Neutrophil (primary cell): ENCODE measurements around the gene ZNF708.
"Not testable (repeated sequence)": the region's sequence is repeated elsewhere in the genome, so short reads cannot be mapped to it uniquely, and the experiment has no call there.

ENCODE experiments used
- H3K27ac ChIP-seq: fragments of 200-600 bp; sonication (generic); 2 replicates; pipeline ENCODE4 v1.5.1; 2016; ENCODE audit warnings: mild to moderate bottlenecking, moderate library complexity
- H3K27me3 ChIP-seq: fragments of 200-600 bp; sonication (generic); 2 replicates; pipeline ENCODE4 v1.6.0; 2016; ENCODE audit warnings: mild to moderate bottlenecking
- H3K36me3 ChIP-seq: fragments of 200-600 bp; sonication (generic); 2 replicates; pipeline ENCODE4 v1.5.1; 2017
- H3K4me1 ChIP-seq, 2 experiments: fragments of 200-600 bp in 1 of 2; sonication (generic) in 1 of 2; 1 replicate in 1 of 2; 2 replicates in 1 of 2; pipeline versions ENCODE4 v1.5.1 to v1.6.1; 2013 to 2016; ENCODE audit warnings: low read depth in 1 of 2, low read length in 1 of 2, mild to moderate bottlenecking in 1 of 2, moderate library complexity in 1 of 2; ENCODE audit not compliant: control insufficient read depth in 1 of 2, insufficient read depth in 1 of 2
- H3K4me3 ChIP-seq, 2 experiments: fragments of 200-600 bp in 1 of 2; sonication (generic) in 1 of 2; 1 replicate in 1 of 2; 2 replicates in 1 of 2; pipeline ENCODE4 v1.5.1; 2013 to 2016; ENCODE audit warnings: low read depth in 1 of 2, low read length in 1 of 2, mild to moderate bottlenecking in 1 of 2, moderate library complexity in 1 of 2
- H3K9me3 ChIP-seq: fragments of 200-600 bp; sonication (generic); 2 replicates; pipeline ENCODE4 v1.5.1; 2016
- CTCF ChIP-seq: fragments of 200-600 bp; sonication (generic); IDR thresholded peaks from 2 replicates; pipeline ENCODE4 v1.5.1; 2016; ENCODE audit warnings: antibody characterized with exemption

Gene ZNF708

GRCh38 chr19:21328885-21329605 lies at the start of gene ZNF708:
Gene ZNF708, minus strand, starts transcription at chr19:21329410. Its CDS starts 198 bp downstream, at chr19:21329212.
- Histone ChIP-seq H3K4me3 (peak within 1 kb of the TSS; percentile 70 to 87), H3K4me1 (peaks cover 10 to 12% of the 10 kb centered on the region in 2 experiments), H3K36me3 (peaks cover 5% of the 10 kb centered on the region), H3K27ac (peak within 1 kb of the TSS; percentile 96), H3K27me3 (no peaks in the 10 kb centered on the region), H3K9me3 (peaks cover 3% of the 10 kb centered on the region)
- no peak for TF ChIP-seq CTCF

GRCh38 chr19:21362291-21362690 lies 33.1 kb upstream of the ZNF708 start:
- peaks cover 6% of the 10 kb centered on the region for H3K36me3 ChIP-seq
- peaks cover 6 to 10% of the 10 kb centered on the region in 2 experiments for H3K4me1 ChIP-seq
- TF ChIP-seq CTCF, result no peak
- no peak overlapping the region for H3K27ac ChIP-seq
- no peaks in the 10 kb centered on the region for H3K9me3 ChIP-seq
- no peak overlapping the region for H3K4me3 ChIP-seq
- no peaks in the 10 kb centered on the region for H3K27me3 ChIP-seq

GRCh38 chr19:21358768-21359451 lies 29.7 kb upstream of the ZNF708 start, which contains the start of gene ZNF738:
Gene ZNF738, plus strand, starts transcription at chr19:21359000. Its CDS starts 141 bp downstream, at chr19:21359141.
- no peaks in the 10 kb centered on the region for H3K9me3 ChIP-seq
- H3K27me3 ChIP-seq, result no peaks in the 10 kb centered on the region
- peak within 1 kb of the TSS; percentile 63 to 69 for H3K4me3 ChIP-seq
- H3K36me3 ChIP-seq, result peaks cover 6% of the 10 kb centered on the region
- H3K27ac ChIP-seq, result peak within 1 kb of the TSS; percentile 89
- no peak for TF ChIP-seq CTCF
- peaks cover 6 to 10% of the 10 kb centered on the region in 2 experiments for H3K4me1 ChIP-seq

- no peaks in the 10 kb centered on the region for H3K9me3 ChIP-seq
- no peaks in the 10 kb centered on the region for H3K36me3 ChIP-seq
- no peak overlapping the region for H3K27ac ChIP-seq
- no peaks in the 10 kb centered on the region for H3K4me1 ChIP-seq
- H3K4me3 ChIP-seq, result no peak overlapping the region
- H3K27me3 ChIP-seq, result no peaks in the 10 kb centered on the region
- TF ChIP-seq CTCF, result no peak
These were observed 23.6 kb upstream of the ZNF708 start for GRCh38 chr19:21352830-21353229.

- H3K27ac ChIP-seq, H3K9me3 ChIP-seq, H3K36me3 ChIP-seq, H3K4me3 ChIP-seq, H3K27me3 ChIP-seq, H3K4me1 ChIP-seq: not testable (repeated sequence)
These were observed 15.6 kb upstream of the ZNF708 start for GRCh38 chr19:21344841-21345240.

- H3K4me1 ChIP-seq, result no peaks in the 10 kb centered on the region
- no peaks in the 10 kb centered on the region for H3K27me3 ChIP-seq
- no peak overlapping the region for H3K27ac ChIP-seq
- H3K9me3 ChIP-seq, result peaks cover 12% of the 10 kb centered on the region
- H3K36me3 ChIP-seq, result no peaks in the 10 kb centered on the region
- TF ChIP-seq CTCF, result no peak
- H3K4me3 ChIP-seq, result no peak overlapping the region
These were observed 6.5 kb upstream of the ZNF708 start for GRCh38 chr19:21335721-21336120.
